ENCODE results near the gene FLT3. TPM values are rescaled to one million over a fixed set of nuclear protein-coding genes. Genes with fewer than 3 reads are reported as not detected.
A peak's percentile ranks its signal among the peaks of the same experiment; 100 is the strongest.

FLT3 gene
- polyA plus RNA-seq, 3 donors, result 2.1 to 5.3 (median 3.7) TPM

DNA sequence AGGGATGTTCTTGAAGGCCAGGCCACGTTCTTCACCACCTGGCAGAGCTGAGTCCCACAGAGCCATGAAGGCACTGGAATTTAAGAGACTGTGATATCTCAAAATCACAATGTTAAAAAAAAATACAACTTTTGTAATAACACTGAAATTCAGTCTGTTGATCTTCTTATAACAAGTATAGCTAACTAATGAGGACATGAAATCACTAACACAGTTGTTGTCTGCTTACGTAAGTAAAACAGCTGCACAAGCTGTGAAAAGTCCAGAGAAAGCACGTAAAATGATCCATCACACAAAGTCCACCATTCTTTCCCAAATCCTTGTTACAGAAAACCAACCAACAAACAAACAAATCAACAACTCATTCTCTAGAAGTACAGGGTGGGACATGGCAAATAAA, 32.9 kb downstream of the FLT3 start:
- no peaks in the 10 kb centered on the region for H3K9me3 Mint-ChIP-seq
- peaks cover 6% of the 10 kb centered on the region for H3K4me1 Mint-ChIP-seq
- no peaks in the 10 kb centered on the region for H3K27me3 ChIP-seq (ENCODE audit: control insufficient read depth in 2 of 2, insufficient read depth in 2 of 2, low read length in 2 of 2)
- no peak overlapping the region for H3K9ac ChIP-seq (ENCODE audit: insufficient read depth, low read length, poor library complexity, severe bottlenecking)
- H3K79me2 ChIP-seq (ENCODE audit: insufficient read depth, low read length), result no peaks in the 10 kb centered on the region
- no peaks in the 10 kb centered on the region for H4K20me1 ChIP-seq (ENCODE audit: insufficient read depth, low read length)
- WGBS (ENCODE audit: insufficient coverage), result 100% methylated on average over 1 of the region's 3 CpGs
- H3K4me2 ChIP-seq (replicated peaks; ENCODE audit: extremely low read depth, low read length, poor library complexity, severe bottlenecking), result no peak overlapping the region
- H3K27ac Mint-ChIP-seq, result no peak overlapping the region
- TF ChIP-seq, protein P1, sequence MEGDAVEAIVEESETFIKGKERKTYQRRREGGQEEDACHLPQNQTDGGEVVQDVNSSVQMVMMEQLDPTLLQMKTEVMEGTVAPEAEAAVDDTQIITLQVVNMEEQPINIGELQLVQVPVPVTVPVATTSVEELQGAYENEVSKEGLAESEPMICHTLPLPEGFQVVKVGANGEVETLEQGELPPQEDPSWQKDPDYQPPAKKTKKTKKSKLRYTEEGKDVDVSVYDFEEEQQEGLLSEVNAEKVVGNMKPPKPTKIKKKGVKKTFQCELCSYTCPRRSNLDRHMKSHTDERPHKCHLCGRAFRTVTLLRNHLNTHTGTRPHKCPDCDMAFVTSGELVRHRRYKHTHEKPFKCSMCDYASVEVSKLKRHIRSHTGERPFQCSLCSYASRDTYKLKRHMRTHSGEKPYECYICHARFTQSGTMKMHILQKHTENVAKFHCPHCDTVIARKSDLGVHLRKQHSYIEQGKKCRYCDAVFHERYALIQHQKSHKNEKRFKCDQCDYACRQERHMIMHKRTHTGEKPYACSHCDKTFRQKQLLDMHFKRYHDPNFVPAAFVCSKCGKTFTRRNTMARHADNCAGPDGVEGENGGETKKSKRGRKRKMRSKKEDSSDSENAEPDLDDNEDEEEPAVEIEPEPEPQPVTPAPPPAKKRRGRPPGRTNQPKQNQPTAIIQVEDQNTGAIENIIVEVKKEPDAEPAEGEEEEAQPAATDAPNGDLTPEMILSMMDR (IDR thresholded peaks at IDR 0.05), result no peak
- no peak for DNase-seq
- H2AFZ ChIP-seq (ENCODE audit: insufficient read depth, low read depth, low read length, poor library complexity, severe bottlenecking), result no peak overlapping the region
- peaks cover 11 to 26% of the 10 kb centered on the region in 2 donors for H3K36me3 Mint-ChIP-seq
- no peak overlapping the region for H3K27ac ChIP-seq (ENCODE audit: low read depth in 1 of 2, low read length in 2 of 2)
- H3K36me3 ChIP-seq (replicated peaks in 1 of 2; ENCODE audit: control insufficient read depth in 1 of 2, insufficient read depth in 2 of 2, low read length in 2 of 2), result peaks cover 0 to 3% of the 10 kb centered on the region in 2 donors
- peaks cover 0 to 2% (median 2%) of the 10 kb centered on the region in 3 donors for H3K27me3 Mint-ChIP-seq (ENCODE audit: low read depth in 3 of 3)
- H3K9me3 ChIP-seq (replicated peaks in 1 of 2; ENCODE audit: control insufficient read depth in 1 of 2, insufficient read depth in 1 of 2, low read length in 2 of 2), result no peaks in the 10 kb centered on the region
- H3K4me3 ChIP-seq (replicated peaks in 1 of 3; ENCODE audit: low read depth in 2 of 3, low read length in 3 of 3), result no peak overlapping the region
- intact Hi-C loops (cut with micrococcal nuclease), result no loop called here
- no peak overlapping the region for H3K4me3 Mint-ChIP-seq
- H3K4me1 ChIP-seq (ENCODE audit: control insufficient read depth in 1 of 2, insufficient read depth in 2 of 2, low read length in 2 of 2), result peaks cover 2 to 5% of the 10 kb centered on the region in 2 donors

DNA sequence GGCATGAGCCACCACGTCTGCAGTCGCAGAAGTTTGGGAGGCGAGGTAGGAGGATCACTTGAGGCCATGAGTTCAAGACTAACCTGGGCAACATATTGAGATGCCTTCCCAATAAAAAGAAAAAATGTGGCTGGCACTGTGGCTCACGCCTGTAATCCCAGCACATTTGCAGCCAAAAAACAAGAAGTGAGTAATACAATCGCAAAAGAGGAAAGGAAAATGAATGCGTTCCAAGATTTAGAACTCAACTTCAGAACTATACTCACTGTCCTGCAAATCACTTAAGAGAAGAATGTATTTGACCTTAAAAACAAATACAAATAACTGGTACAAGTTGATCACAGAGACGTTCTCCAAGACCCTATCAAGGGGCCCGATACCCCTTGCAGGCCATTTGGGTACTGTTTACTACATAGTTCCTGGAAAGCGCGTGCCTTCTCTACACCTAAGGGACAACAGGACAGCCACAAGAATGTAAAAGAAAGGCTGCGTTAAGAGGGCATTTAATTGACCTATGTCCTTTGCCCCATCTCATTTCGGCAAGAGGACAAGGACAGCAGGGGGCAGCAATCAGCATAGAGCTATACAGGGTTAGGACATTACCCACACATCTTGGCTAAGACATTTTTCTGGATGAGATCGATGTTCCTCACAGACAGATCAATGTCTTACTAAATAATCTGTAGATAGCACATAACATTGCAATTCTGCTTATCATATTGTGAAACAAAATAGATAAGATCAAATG, 41.3 kb downstream of the FLT3 start:
- H3K4me3 ChIP-seq (replicated peaks in 1 of 3; ENCODE audit: low read depth in 2 of 3, low read length in 3 of 3), result peak overlapping the region in 1 of 3 experiments; percentile 18
- WGBS (ENCODE audit: insufficient coverage), result 64% methylated on average over 7 of the region's 13 CpGs
- H3K4me1 ChIP-seq (ENCODE audit: control insufficient read depth in 1 of 2, insufficient read depth in 2 of 2, low read length in 2 of 2), result peaks cover 20 to 26% of the 10 kb centered on the region in 2 donors
- peak in 2 of 3 donors; percentile 22 to 29 for DNase-seq
- no peaks in the 10 kb centered on the region for H4K20me1 ChIP-seq (ENCODE audit: insufficient read depth, low read length)
- H3K27ac ChIP-seq (ENCODE audit: low read depth in 1 of 2, low read length in 2 of 2), result no peak overlapping the region
- TF ChIP-seq, protein P1 (IDR thresholded peaks at IDR 0.05), result peak; percentile 30
- no peaks in the 10 kb centered on the region for H3K27me3 ChIP-seq (ENCODE audit: control insufficient read depth in 2 of 2, insufficient read depth in 2 of 2, low read length in 2 of 2)
- peaks cover 4% of the 10 kb centered on the region for H3K79me2 ChIP-seq (ENCODE audit: insufficient read depth, low read length)
- peaks cover 21 to 25% of the 10 kb centered on the region in 2 donors for H3K36me3 Mint-ChIP-seq
- peak overlapping the region; percentile 30 for H2AFZ ChIP-seq (ENCODE audit: insufficient read depth, low read depth, low read length, poor library complexity, severe bottlenecking)
- peaks cover 32% of the 10 kb centered on the region for H3K4me1 Mint-ChIP-seq
- intact Hi-C loops (cut with micrococcal nuclease), result loop anchor here in 1 of 2 donors (5.0 kb wide), 1 partner anchor 33 kb away; no protein-coding TSS in a partner anchor
- peak overlapping the region in 1 of 2 donors; percentile 57 for H3K4me3 Mint-ChIP-seq
- H3K9me3 Mint-ChIP-seq, result no peaks in the 10 kb centered on the region
- H3K27ac Mint-ChIP-seq, result peak overlapping the region in 3 of 7 donors; percentile 8 to 69 (median 53)
- no peaks in the 10 kb centered on the region for H3K9me3 ChIP-seq (replicated peaks in 1 of 2; ENCODE audit: control insufficient read depth in 1 of 2, insufficient read depth in 1 of 2, low read length in 2 of 2)
- H3K27me3 Mint-ChIP-seq (ENCODE audit: low read depth in 3 of 3), result peaks cover 0 to 2% (median 0%) of the 10 kb centered on the region in 3 donors
- no peak overlapping the region for H3K9ac ChIP-seq (ENCODE audit: insufficient read depth, low read length, poor library complexity, severe bottlenecking)
- H3K36me3 ChIP-seq (replicated peaks in 1 of 2; ENCODE audit: control insufficient read depth in 1 of 2, insufficient read depth in 2 of 2, low read length in 2 of 2), result peaks cover 0 to 9% of the 10 kb centered on the region in 2 donors
- H3K4me2 ChIP-seq (replicated peaks; ENCODE audit: extremely low read depth, low read length, poor library complexity, severe bottlenecking), result peak overlapping the region; percentile 27
